EL (cell line): ENCODE data around the gene DPP8.
A peak's percentile ranks its signal among the peaks of the same experiment; 100 is the strongest.
"Not testable (repeated sequence)": the region's sequence is repeated elsewhere in the genome, so short reads cannot be mapped to it uniquely, and the experiment has no call there.

Experiments used
- DNase-seq: peaks from one replicate; pipeline ENCODE4 v3.0.0-alpha.2; 2016

DPP8 gene

GRCh38 chr15:65400760-65401610, 116.5 kb downstream of the DPP8 start:
- peak; percentile 73 for DNase-seq

GRCh38 chr15:65399997-65400396, 117.5 kb downstream of the DPP8 start:
- DNase-seq, result no peak

- no peak for DNase-seq
Observed at GRCh38 chr15:65399001-65399706, 118.3 kb downstream of the DPP8 start.

- DNase-seq, result not testable (repeated sequence)
Observed at GRCh38 chr15:65398486-65398885, 119.0 kb downstream of the DPP8 start.

GRCh38 chr15:65396965-65397317, 120.5 kb downstream of the DPP8 start:
- DNase-seq, result no peak

- DNase-seq, result no peak
Observed at GRCh38 chr15:65396283-65396964, 121.1 kb downstream of the DPP8 start.

GRCh38 chr15:65395567-65396202, 121.8 kb downstream of the DPP8 start:
- DNase-seq, result no peak

GRCh38 chr15:65394936-65395335, 122.6 kb downstream of the DPP8 start:
- DNase-seq, result no peak

GRCh38 chr15:65394280-65394789, 123.2 kb downstream of the DPP8 start:
- no peak for DNase-seq

GRCh38 chr15:65393557-65393956, 123.9 kb downstream of the DPP8 start:
- DNase-seq, result no peak

GRCh38 chr15:65393091-65393490, 124.4 kb downstream of the DPP8 start:
- no peak for DNase-seq
